ENCODE data around the gene ITSN2. TPM values are rescaled to one million over a fixed set of nuclear protein-coding genes. Genes with fewer than 3 reads are reported as not detected.

The ITSN2 gene
- total and polyA plus RNA-seq, 2 experiments from 2014 or later = 20.3 to 34.4 TPM

- H3K36me3 ChIP-seq (replicated peaks; ENCODE audit: insufficient read depth, low read depth) = no peaks in the 10 kb centered on the region
- H4K20me1 ChIP-seq (ENCODE audit: insufficient read depth, poor library complexity, severe bottlenecking) = no peaks in the 10 kb centered on the region
- H3K4me2 ChIP-seq = no peak overlapping the region
- H3K27me3 ChIP-seq = no peaks in the 10 kb centered on the region
- H3K79me2 ChIP-seq = no peaks in the 10 kb centered on the region
- no peaks in the 10 kb centered on the region for H3K9me2 ChIP-seq (replicated peaks; ENCODE audit: insufficient read depth)
- no peak for TF ChIP-seq CTCF (IDR thresholded peaks at IDR 0.05; ENCODE audit: poor library complexity)
- TF ChIP-seq EZH2phosphoT487 (IDR thresholded peaks at IDR 0.05; ENCODE audit: low read depth, severe bottlenecking, unreplicated experiment) = no peak
- no peak for TF ChIP-seq EZH2 (IDR thresholded peaks at IDR 0.05; ENCODE audit: borderline replicate concordance)
- no peaks in the 10 kb centered on the region for H3K4me1 ChIP-seq (ENCODE audit: insufficient read depth)
- H3K4me3 ChIP-seq = no peak overlapping the region
- H3K9me3 ChIP-seq (ENCODE audit: low read depth) = no peaks in the 10 kb centered on the region
- peak; percentile 29 for DNase-seq (ENCODE audit: low spot score)
- peak overlapping the region; percentile 17 for H3K27ac ChIP-seq
- WGBS (ENCODE audit: low lambda C conversion rate, missing lambda C conversion rate) = 98% methylated on average over 3 of the region's 3 CpGs
- H2AFZ ChIP-seq = no peak overlapping the region
Measured at GRCh38 chr2:24269265-24269664, 91.1 kb downstream of the ITSN2 start.

DNA sequence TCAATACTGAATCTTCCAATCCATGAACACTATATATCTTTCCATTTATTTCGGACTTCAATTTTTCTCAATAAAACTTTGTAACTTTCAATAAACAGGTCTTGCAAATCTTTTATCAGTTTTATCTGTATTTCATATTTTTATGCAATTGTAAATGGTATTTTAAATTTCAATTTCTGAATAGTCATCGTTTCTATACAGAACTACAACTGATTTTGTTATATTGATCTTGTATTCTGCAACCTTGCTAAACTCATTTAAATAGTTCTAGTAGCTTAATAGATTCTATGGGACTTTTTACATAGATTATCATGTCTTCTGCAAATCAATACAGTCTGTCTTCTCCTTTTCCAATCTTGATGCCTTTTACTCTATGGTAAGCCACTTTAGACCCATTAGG, 95.1 kb downstream of the ITSN2 start:
- H3K27ac ChIP-seq = no peak overlapping the region
- H3K9me3 ChIP-seq (ENCODE audit: low read depth) = no peaks in the 10 kb centered on the region
- H3K4me3 ChIP-seq = no peak overlapping the region
- no peaks in the 10 kb centered on the region for H3K36me3 ChIP-seq (replicated peaks; ENCODE audit: insufficient read depth, low read depth)
- no peaks in the 10 kb centered on the region for H4K20me1 ChIP-seq (ENCODE audit: insufficient read depth, poor library complexity, severe bottlenecking)
- H3K4me1 ChIP-seq (ENCODE audit: insufficient read depth) = no peaks in the 10 kb centered on the region
- 89% methylated on average over 2 of the region's 2 CpGs for WGBS (ENCODE audit: low lambda C conversion rate, missing lambda C conversion rate)
- no peak overlapping the region for H3K4me2 ChIP-seq
- no peaks in the 10 kb centered on the region for H3K27me3 ChIP-seq
- H3K79me2 ChIP-seq = no peaks in the 10 kb centered on the region
- DNase-seq (ENCODE audit: low spot score) = no peak
- H3K9me2 ChIP-seq (replicated peaks; ENCODE audit: insufficient read depth) = no peaks in the 10 kb centered on the region
- H2AFZ ChIP-seq = no peak overlapping the region
- TF ChIP-seq EZH2 (IDR thresholded peaks at IDR 0.05; ENCODE audit: borderline replicate concordance) (no peak), CTCF (IDR thresholded peaks at IDR 0.05; ENCODE audit: poor library complexity) (no peak), EZH2phosphoT487 (IDR thresholded peaks at IDR 0.05; ENCODE audit: low read depth, severe bottlenecking, unreplicated experiment) (no peak)

- no peak for DNase-seq (ENCODE audit: low spot score)
- no peaks in the 10 kb centered on the region for H3K4me1 ChIP-seq (ENCODE audit: insufficient read depth)
- H3K4me3 ChIP-seq = no peak overlapping the region
- no peaks in the 10 kb centered on the region for H4K20me1 ChIP-seq (ENCODE audit: insufficient read depth, poor library complexity, severe bottlenecking)
- no peaks in the 10 kb centered on the region for H3K79me2 ChIP-seq
- H3K27me3 ChIP-seq = no peaks in the 10 kb centered on the region
- TF ChIP-seq EZH2phosphoT487 (IDR thresholded peaks at IDR 0.05; ENCODE audit: low read depth, severe bottlenecking, unreplicated experiment) = no peak
- no peak for TF ChIP-seq EZH2 (IDR thresholded peaks at IDR 0.05; ENCODE audit: borderline replicate concordance)
- TF ChIP-seq CTCF (IDR thresholded peaks at IDR 0.05; ENCODE audit: poor library complexity) = no peak
- no peak overlapping the region for H3K4me2 ChIP-seq
- no peaks in the 10 kb centered on the region for H3K9me3 ChIP-seq (ENCODE audit: low read depth)
- no peaks in the 10 kb centered on the region for H3K36me3 ChIP-seq (replicated peaks; ENCODE audit: insufficient read depth, low read depth)
- H3K27ac ChIP-seq = no peak overlapping the region
- WGBS (ENCODE audit: low lambda C conversion rate, missing lambda C conversion rate) = 97% methylated on average over 1 of the region's 1 CpG
- no peaks in the 10 kb centered on the region for H3K9me2 ChIP-seq (replicated peaks; ENCODE audit: insufficient read depth)
- no peak overlapping the region for H2AFZ ChIP-seq
Measured at GRCh38 chr2:24262421-24262970, 97.8 kb downstream of the ITSN2 start.

All from hepatocyte (in vitro differentiated cells).